A549 (cell line): ENCODE data around the gene EMX1.

Experiments used
- CEBPB ChIP-seq, 2 experiments: fragments of >200 bp in 1 of 2; sonication (Bioruptor Twin) in 1 of 2; formaldehyde crosslinking in 1 of 2; IDR thresholded peaks; 2 replicates each; pipeline ENCODE4 v1.6.1; 2012 to 2016
- CTCF ChIP-seq: fragments of >200 bp; sonication (Bioruptor Twin); formaldehyde crosslinking; IDR thresholded peaks from 3 replicates; pipeline ENCODE4 v1.5.1; 2016
- HDAC2 ChIP-seq: fragments of 200-600 bp; sonication (generic); IDR thresholded peaks from 2 replicates; pipeline ENCODE4 v1.6.1; 2016
- HMGXB4 ChIP-seq: fragments of 250-450 bp; sonication (Bioruptor Pico); IDR thresholded peaks from 2 replicates; pipeline ENCODE4 v1.5.0; 2021; ENCODE audit warnings: mild to moderate bottlenecking, moderate library complexity, borderline replicate concordance
- HOXB13 ChIP-seq: fragments of 250-450 bp; sonication (Bioruptor Pico); IDR thresholded peaks from 2 replicates; pipeline ENCODE4 v1.5.0; 2020; ENCODE audit warnings: low read depth, mild to moderate bottlenecking, moderate library complexity
- KDM1A ChIP-seq: fragments of 200-600 bp; sonication (generic); IDR thresholded peaks from 2 replicates; pipeline ENCODE4 v1.6.1; 2016; ENCODE audit warnings: low read depth, mild to moderate bottlenecking
- MAX ChIP-seq: IDR thresholded peaks from 2 replicates; pipeline ENCODE4 v1.6.1; 2012
- MYC ChIP-seq: IDR thresholded peaks from 2 replicates; pipeline ENCODE4 v1.6.1; 2012; ENCODE audit warnings: mild to moderate bottlenecking, inconsistent platforms, low read length, improper control_type of control experiment, borderline replicate concordance
- NPAS2 ChIP-seq: fragments of 250-450 bp; sonication (Bioruptor Pico); IDR thresholded peaks from 2 replicates; pipeline ENCODE4 v1.8.0; 2022; ENCODE audit warnings: mild to moderate bottlenecking, moderate library complexity, borderline replicate concordance
- POLR2A ChIP-seq: IDR thresholded peaks from 2 replicates; pipeline ENCODE4 v1.6.1; 2012; ENCODE audit warnings: mild to moderate bottlenecking, low read length
- POLR2AphosphoS2 ChIP-seq: conservative IDR thresholded peaks from 2 replicates; pipeline ENCODE4 v1.6.1; 2012; ENCODE audit warnings: low read length, improper control_type of control experiment, inconsistent platforms
- RCOR1 ChIP-seq: fragments of 150-350 bp; IDR thresholded peaks from 2 replicates; pipeline ENCODE4 v1.6.1; 2014; ENCODE audit warnings: antibody characterized with exemption, low read length, low read depth
- RFX5 ChIP-seq: fragments of 450-650 bp; IDR thresholded peaks from 2 replicates; pipeline ENCODE4 v1.7.1; 2014; ENCODE audit warnings: antibody characterized with exemption, mild to moderate bottlenecking, moderate library complexity
- TF ChIP-seq, protein P1 (sequence below): IDR thresholded peaks from 2 replicates; pipeline ENCODE4 v1.6.1; 2012; ENCODE audit warnings: low read depth, borderline replicate concordance

GRCh38 chr2:72934683-72935610 lies 17.6 kb downstream of the EMX1 start:
- TF ChIP-seq POLR2A (no peak), CTCF (peak; percentile 36; the same call in 2 of the 3 replicates), MAX (no peak), KDM1A (no peak), HMGXB4 (CRISPR knock-in tag) (no peak), RCOR1 (no peak), MYC (no peak), RFX5 (no peak), NPAS2 (CRISPR knock-in tag) (no peak), CEBPB (IDR thresholded peaks at IDR 0.05) (no peak), HDAC2 (no peak), HOXB13 (CRISPR knock-in tag) (no peak), POLR2AphosphoS2 (no peak)
- TF ChIP-seq, protein P1, sequence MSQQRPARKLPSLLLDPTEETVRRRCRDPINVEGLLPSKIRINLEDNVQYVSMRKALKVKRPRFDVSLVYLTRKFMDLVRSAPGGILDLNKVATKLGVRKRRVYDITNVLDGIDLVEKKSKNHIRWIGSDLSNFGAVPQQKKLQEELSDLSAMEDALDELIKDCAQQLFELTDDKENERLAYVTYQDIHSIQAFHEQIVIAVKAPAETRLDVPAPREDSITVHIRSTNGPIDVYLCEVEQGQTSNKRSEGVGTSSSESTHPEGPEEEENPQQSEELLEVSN, result no peak
